Measurements from ENCODE around the gene CSGALNACT2. TPM values are rescaled to one million over a fixed set of nuclear protein-coding genes. Genes with fewer than 3 reads are reported as not detected.

The CSGALNACT2 gene
- total RNA-seq, 1 experiment from 2014 or later, result 10.2 TPM

GRCh38 chr10:43119416-43120115 is 18.7 kb upstream of the CSGALNACT2 start:
- DNase-seq, result no peak

GRCh38 chr10:43120116-43120928 is 17.9 kb upstream of the CSGALNACT2 start:
- no peak for DNase-seq
- H3K4me3 ChIP-seq, result no peak overlapping the region
- no peaks in the 10 kb centered on the region for H3K9me3 ChIP-seq
- no peaks in the 10 kb centered on the region for H3K36me3 ChIP-seq
- no peaks in the 10 kb centered on the region for H3K27me3 ChIP-seq

More at GRCh38 chr10:43119416-43120115, 18.7 kb upstream of the CSGALNACT2 start:
- Histone ChIP-seq H3K36me3 (no peaks in the 10 kb centered on the region), H3K27me3 (no peaks in the 10 kb centered on the region), H3K4me3 (no peak overlapping the region), H3K9me3 (no peaks in the 10 kb centered on the region)

- no peaks in the 10 kb centered on the region for H3K36me3 ChIP-seq
- DNase-seq, result no peak
- H3K27me3 ChIP-seq, result no peaks in the 10 kb centered on the region
- H3K9me3 ChIP-seq, result no peaks in the 10 kb centered on the region
- no peak overlapping the region for H3K4me3 ChIP-seq
Measured at GRCh38 chr10:43120929-43121314, 17.3 kb upstream of the CSGALNACT2 start.

- no peaks in the 10 kb centered on the region for H3K9me3 ChIP-seq
- no peak overlapping the region for H3K4me3 ChIP-seq
- no peaks in the 10 kb centered on the region for H3K36me3 ChIP-seq
- no peak for DNase-seq
- no peaks in the 10 kb centered on the region for H3K27me3 ChIP-seq
Measured at GRCh38 chr10:43121444-43121843, 16.8 kb upstream of the CSGALNACT2 start.

GRCh38 chr10:43122096-43122495 is 16.1 kb upstream of the CSGALNACT2 start:
- no peak for DNase-seq
- Histone ChIP-seq H3K36me3 (no peaks in the 10 kb centered on the region), H3K4me3 (no peak overlapping the region), H3K9me3 (no peaks in the 10 kb centered on the region), H3K27me3 (no peaks in the 10 kb centered on the region)

GRCh38 chr10:43122826-43123225 is 15.4 kb upstream of the CSGALNACT2 start:
- H3K9me3 ChIP-seq, result no peaks in the 10 kb centered on the region
- H3K27me3 ChIP-seq, result no peaks in the 10 kb centered on the region
- no peak overlapping the region for H3K4me3 ChIP-seq
- no peak for DNase-seq
- no peaks in the 10 kb centered on the region for H3K36me3 ChIP-seq

- no peaks in the 10 kb centered on the region for H3K9me3 ChIP-seq
- no peak for DNase-seq
- H3K4me3 ChIP-seq, result no peak overlapping the region
- no peaks in the 10 kb centered on the region for H3K36me3 ChIP-seq
- no peaks in the 10 kb centered on the region for H3K27me3 ChIP-seq
Measured at GRCh38 chr10:43123361-43124093, 14.7 kb upstream of the CSGALNACT2 start.

- Histone ChIP-seq H3K36me3 (no peaks in the 10 kb centered on the region), H3K9me3 (no peaks in the 10 kb centered on the region), H3K4me3 (no peak overlapping the region), H3K27me3 (no peaks in the 10 kb centered on the region)
- no peak for DNase-seq
Measured at GRCh38 chr10:43124094-43124521, 14.1 kb upstream of the CSGALNACT2 start.

- no peaks in the 10 kb centered on the region for H3K36me3 ChIP-seq
- no peak overlapping the region for H3K4me3 ChIP-seq
- no peaks in the 10 kb centered on the region for H3K27me3 ChIP-seq
- DNase-seq, result no peak
- H3K9me3 ChIP-seq, result no peaks in the 10 kb centered on the region
Measured at GRCh38 chr10:43124574-43125273, 13.5 kb upstream of the CSGALNACT2 start.

GRCh38 chr10:43125274-43125845 is 12.9 kb upstream of the CSGALNACT2 start:
- no peak overlapping the region for H3K4me3 ChIP-seq
- H3K36me3 ChIP-seq, result no peaks in the 10 kb centered on the region
- no peaks in the 10 kb centered on the region for H3K9me3 ChIP-seq
- DNase-seq, result no peak
- H3K27me3 ChIP-seq, result no peaks in the 10 kb centered on the region

- H3K36me3 ChIP-seq, result no peaks in the 10 kb centered on the region
- H3K27me3 ChIP-seq, result no peaks in the 10 kb centered on the region
- no peaks in the 10 kb centered on the region for H3K9me3 ChIP-seq
- no peak overlapping the region for H3K4me3 ChIP-seq
- DNase-seq, result no peak
Measured at GRCh38 chr10:43125881-43126731, 12.1 kb upstream of the CSGALNACT2 start.

GRCh38 chr10:43126759-43127424 is 11.4 kb upstream of the CSGALNACT2 start:
- no peak overlapping the region for H3K4me3 ChIP-seq
- H3K27me3 ChIP-seq, result no peaks in the 10 kb centered on the region
- DNase-seq, result no peak
- H3K9me3 ChIP-seq, result no peaks in the 10 kb centered on the region
- no peaks in the 10 kb centered on the region for H3K36me3 ChIP-seq

GRCh38 chr10:43127442-43127841 is 10.8 kb upstream of the CSGALNACT2 start:
- Histone ChIP-seq H3K27me3 (no peaks in the 10 kb centered on the region), H3K9me3 (no peaks in the 10 kb centered on the region), H3K4me3 (no peak overlapping the region), H3K36me3 (no peaks in the 10 kb centered on the region)
- DNase-seq, result no peak

- H3K27me3 ChIP-seq, result no peaks in the 10 kb centered on the region
- H3K4me3 ChIP-seq, result no peak overlapping the region
- no peaks in the 10 kb centered on the region for H3K36me3 ChIP-seq
- DNase-seq, result no peak
- no peaks in the 10 kb centered on the region for H3K9me3 ChIP-seq
Measured at GRCh38 chr10:43128331-43128730, 9.9 kb upstream of the CSGALNACT2 start.
